Tibial nerve (tissue), 3 donors: ENCODE measurements around the gene EYA2.

Experiments
- CTCF ChIP-seq, 5 experiments: fragments of 200-600 bp in 3 of 5; fragments of 450-650 bp in 2 of 5; sonication (generic) in 3 of 5; IDR thresholded peaks; one replicate each; pipeline ENCODE4 v1.5.1; 2016 to 2019; ENCODE audit warnings: antibody characterized with exemption in 5 of 5, mild to moderate bottlenecking in 3 of 5, moderate library complexity in 2 of 5
- POLR2A ChIP-seq, 2 donors: fragments of 450-650 bp; IDR thresholded peaks; one replicate each; pipeline ENCODE4 v1.6.1; 2017; ENCODE audit warnings: antibody characterized with exemption in 2 of 2, mild to moderate bottlenecking in 2 of 2, moderate library complexity in 2 of 2

- TF ChIP-seq CTCF (IDR thresholded peaks at IDR 0.05), result no peak
- TF ChIP-seq POLR2A (IDR thresholded peaks at IDR 0.05), result no peak
These were observed 180.6 kb downstream of the EYA2 start for GRCh38 chr20:47075263-47075662.
